CD4-positive, alpha-beta T cell (primary cell): ENCODE data around the gene LHCGR. TPM values are rescaled to one million over a fixed set of nuclear protein-coding genes. Genes with fewer than 3 reads are reported as not detected.

Experiments used
- ATAC-seq: fragments of 200-7000 bp; cut with Tn5 transposase; one replicate; pipeline ENCODE4 v1.10.0; 2022; ENCODE audit warnings: mild to moderate bottlenecking; ENCODE audit not compliant: poor library complexity
- CTCF ChIA-PET: fragments of 350-600 bp; sonication (Branson Sonifier 250); formaldehyde crosslinking; loops from one replicate; lab custom pipeline; 2021; ENCODE audit warnings: antibody characterized with exemption, inconsistent platforms; lab: Charles Lee
- POLR2A ChIA-PET: fragments of 350-600 bp; sonication (Branson Sonifier 250); formaldehyde crosslinking; loops from one replicate; lab custom pipeline; 2021; ENCODE audit warnings: antibody characterized with exemption, inconsistent platforms; lab: Charles Lee
- DNase-seq, 14 experiments: peaks; one replicate each; pipeline ENCODE4 v3.0.0-alpha.2; 2013 to 2020; ENCODE audit warnings: mixed read lengths in 2 of 14
- H3K27ac ChIP-seq, 2 donors: one replicate each; pipeline versions ENCODE4 v1.5.1 to v1.7.0; 2013; ENCODE audit warnings: low read length in 2 of 2, low read depth in 1 of 2, mild to moderate bottlenecking in 1 of 2
- H3K27me3 ChIP-seq, 2 experiments: 1 replicate in 1 of 2; 2 replicates in 1 of 2; pipeline versions ENCODE4 v1.6.1 to v1.7.0; 2013; ENCODE audit warnings: low read length in 2 of 2, control low read depth in 1 of 2, mild to moderate bottlenecking in 1 of 2, moderate library complexity in 1 of 2; ENCODE audit not compliant: insufficient read depth in 2 of 2, control insufficient read depth in 1 of 2
- H3K36me3 ChIP-seq: one replicate; pipeline ENCODE4 v1.6.1; 2013; ENCODE audit warnings: low read length, control low read depth; ENCODE audit not compliant: insufficient read depth
- H3K4me1 ChIP-seq: one replicate; pipeline ENCODE4 v1.6.1; 2013; ENCODE audit warnings: low read length, control low read depth; ENCODE audit not compliant: insufficient read depth
- H3K4me3 ChIP-seq: one replicate; pipeline ENCODE4 v1.5.1; 2013; ENCODE audit warnings: mild to moderate bottlenecking, low read length, moderate library complexity
- H3K9me3 ChIP-seq, 2 experiments: 1 replicate in 1 of 2; 2 replicates in 1 of 2; pipeline versions ENCODE4 v1.6.1 to v1.7.0; 2013; ENCODE audit warnings: low read length in 2 of 2, mild to moderate bottlenecking in 2 of 2, control low read depth in 1 of 2, moderate library complexity in 1 of 2; ENCODE audit not compliant: control insufficient read depth in 1 of 2, insufficient read depth in 1 of 2
- H3K27ac Mint-ChIP-seq: one replicate; pipeline ENCODE4 v1.8.0; 2020; ENCODE audit warnings: mixed read lengths
- H3K27me3 Mint-ChIP-seq: one replicate; pipeline ENCODE4 v1.8.0; 2021; ENCODE audit warnings: mixed read lengths
- H3K36me3 Mint-ChIP-seq: one replicate; pipeline ENCODE4 v1.8.0; 2021; ENCODE audit warnings: low read depth, mixed read lengths
- H3K4me1 Mint-ChIP-seq: one replicate; pipeline ENCODE4 v1.8.0; 2021; ENCODE audit warnings: low read depth, mixed read lengths
- H3K4me3 Mint-ChIP-seq: one replicate; pipeline ENCODE4 v1.8.0; 2020; ENCODE audit warnings: mild to moderate bottlenecking, mixed read lengths
- H3K9me3 Mint-ChIP-seq: one replicate; pipeline ENCODE4 v1.8.0; 2020; ENCODE audit warnings: mixed read lengths
- CTCF ChIP-seq: fragments of 200-600 bp; IDR thresholded peaks from one replicate; pipeline ENCODE4 v1.8.0; 2022; ENCODE audit warnings: antibody characterized with exemption, mild to moderate bottlenecking
- intact Hi-C, 2 experiments: fragments of 100-400 bp; cut with DNase I in 1 of 2; cut with micrococcal nuclease in 1 of 2; formaldehyde crosslinking; loops; one replicate each; pipeline versions ENCODE4 v1.15.1 to v1.9.0; 2023 to 2025; cut with DNase I, micrococcal nuclease
- polyA plus RNA-seq, 2 donors: library from polyadenylated mRNA; unstranded; fragments of 120-200 nt; gene quantifications; one replicate each; pipeline ENCODE4 v1.2.1, GENCODE V29; 2013
- total RNA-seq, 174 experiments: library from RNA in 2 of 174; stranded (reverse) in 2 of 174; gene quantifications; one replicate each; pipeline ENCODE4 v1.2.3 and lab custom pipeline; 2021 to 2026

The LHCGR gene
- not detected for total RNA-seq
- polyA plus RNA-seq (2013, experiment 1 of 2): not detected
- polyA plus RNA-seq (2013, experiment 2 of 2): 0.03 TPM
- 0 to 0.09 (median 0) reads per million in 172 experiments for total RNA-seq (lab: John Stamatoyannopoulos, UW)

DNA sequence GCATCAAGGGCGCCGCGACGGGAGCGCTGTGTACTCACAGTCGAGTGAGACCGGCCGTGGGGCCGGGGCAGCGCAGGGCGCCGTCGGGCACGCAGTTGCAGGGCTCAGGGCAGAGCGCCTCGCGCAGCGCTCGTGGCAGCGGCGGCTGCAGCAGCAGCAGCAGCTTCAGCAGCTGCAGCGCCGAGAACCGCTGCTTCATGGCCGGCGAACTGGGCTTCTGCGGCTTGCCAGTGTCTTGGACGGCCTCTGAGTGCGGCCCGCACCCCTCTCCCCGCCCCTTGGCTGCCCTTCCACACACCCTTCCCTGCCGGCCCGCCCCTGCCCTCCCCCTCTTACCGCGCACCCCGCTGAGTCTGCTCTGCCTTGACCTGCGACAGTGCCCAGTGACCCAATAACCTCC, at the start of gene LHCGR:
LHCGR (minus strand) TSS at position 252 of the 400 bp plus-strand sequence; CDS start at position 199, 53 bp downstream.
- Mint-ChIP-seq H3K4me3 (no peak within 1 kb of the TSS), H3K27me3 (peaks cover 46% of the 10 kb centered on the region), H3K27ac (no peak within 1 kb of the TSS), H3K4me1 (no peaks in the 10 kb centered on the region), H3K9me3 (no peaks in the 10 kb centered on the region), H3K36me3 (no peaks in the 10 kb centered on the region)
- Histone ChIP-seq H3K36me3 (no peaks in the 10 kb centered on the region), H3K27me3 (peaks cover 15 to 26% of the 10 kb centered on the region in 2 experiments), H3K4me1 (no peaks in the 10 kb centered on the region), H3K4me3 (no peak within 1 kb of the TSS), H3K27ac (no peak within 1 kb of the TSS), H3K9me3 (peaks cover 0 to 11% of the 10 kb centered on the region in 2 experiments)
- intact Hi-C loops: no loop called here
- CTCF ChIA-PET: no interaction called here
- no peak for ATAC-seq
- no peak for DNase-seq
- POLR2A ChIA-PET: no interaction called here
- no peak for TF ChIP-seq CTCF

DNA sequence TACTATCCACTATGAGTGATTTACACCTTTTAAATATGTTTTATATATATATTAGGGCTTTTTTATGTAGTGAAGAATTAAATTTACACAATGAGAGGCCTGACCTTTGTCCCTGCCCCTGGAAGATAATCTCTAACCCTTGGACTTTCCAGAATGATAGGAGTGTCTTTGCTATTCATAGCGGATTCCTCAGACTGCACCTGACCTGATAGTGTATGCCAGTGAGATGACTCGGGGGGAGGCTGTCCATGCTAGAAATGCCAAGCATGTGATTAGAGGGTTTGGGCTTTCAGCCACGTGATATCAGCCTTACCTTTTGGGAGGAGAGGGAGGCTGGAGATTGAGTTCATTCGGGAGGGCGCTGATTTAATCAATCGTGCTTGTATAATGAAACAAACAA, 44.1 kb upstream of the LHCGR start:
- Mint-ChIP-seq H3K36me3 (no peaks in the 10 kb centered on the region), H3K27ac (no peak overlapping the region), H3K4me1 (no peaks in the 10 kb centered on the region), H3K4me3 (no peak overlapping the region), H3K27me3 (peaks cover 3% of the 10 kb centered on the region), H3K9me3 (peaks cover 3% of the 10 kb centered on the region)
- H3K36me3 ChIP-seq: no peaks in the 10 kb centered on the region
- ATAC-seq: no peak
- CTCF ChIA-PET: no interaction called here
- H3K27me3 ChIP-seq: no peaks in the 10 kb centered on the region
- H3K4me1 ChIP-seq: no peaks in the 10 kb centered on the region
- no peak for TF ChIP-seq CTCF
- no peak overlapping the region for H3K27ac ChIP-seq
- no peaks in the 10 kb centered on the region for H3K9me3 ChIP-seq
- intact Hi-C loops: no loop called here
- POLR2A ChIA-PET: no interaction called here
- no peak overlapping the region for H3K4me3 ChIP-seq
- DNase-seq: no peak

DNA sequence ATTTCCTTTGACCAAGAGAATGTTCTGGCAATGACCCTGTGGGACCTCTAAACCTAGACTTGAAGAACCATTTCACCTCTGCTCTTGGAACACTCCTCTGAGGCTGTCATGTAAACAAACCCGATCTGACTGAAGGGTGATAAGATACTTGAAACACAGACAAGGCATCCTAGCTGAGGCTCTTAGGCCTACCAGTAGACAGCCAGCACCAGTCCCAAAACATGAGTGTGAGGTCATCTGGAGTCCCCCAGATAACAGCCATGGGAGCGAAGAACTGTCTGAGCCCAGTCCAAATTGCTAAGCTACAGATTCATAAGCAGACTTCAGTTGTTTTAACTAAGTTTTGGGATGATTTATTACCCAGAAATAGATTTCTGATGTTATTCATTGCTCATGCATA, 39.5 kb upstream of the LHCGR start:
- no peaks in the 10 kb centered on the region for H3K27me3 Mint-ChIP-seq
- Histone ChIP-seq H3K9me3 (peaks cover 0 to 3% of the 10 kb centered on the region in 2 experiments), H3K27me3 (no peaks in the 10 kb centered on the region), H3K27ac (no peak overlapping the region), H3K4me1 (no peaks in the 10 kb centered on the region), H3K36me3 (no peaks in the 10 kb centered on the region), H3K4me3 (no peak overlapping the region)
- DNase-seq (no peak), ATAC-seq (no peak)
- H3K4me1 Mint-ChIP-seq: no peaks in the 10 kb centered on the region
- no peak for TF ChIP-seq CTCF
- H3K9me3 Mint-ChIP-seq: peaks cover 5% of the 10 kb centered on the region
- intact Hi-C loops: no loop called here
- H3K27ac Mint-ChIP-seq: no peak overlapping the region
- H3K4me3 Mint-ChIP-seq: no peak overlapping the region
- no peaks in the 10 kb centered on the region for H3K36me3 Mint-ChIP-seq
- POLR2A ChIA-PET: no interaction called here
- CTCF ChIA-PET: no interaction called here
